GM21528 (cell line): Measurements from ENCODE around the gene CHST15.
"Not testable (repeated sequence)": the region's sequence is repeated elsewhere in the genome, so short reads cannot be mapped to it uniquely, and the experiment has no call there.

Experiments
- ATAC-seq: cut with Tn5 transposase; IDR thresholded peaks from one replicate; pipeline ENCODE4 v1.9.1; 2021; ENCODE audit warnings: mild to moderate bottlenecking, moderate library complexity; ENCODE audit not compliant: unreplicated experiment, low FRiP score

CHST15 gene

GRCh38 chr10:124101351-124101750 lies 8.0 kb upstream of the CHST15 start:
- ATAC-seq, result no peak

DNA sequence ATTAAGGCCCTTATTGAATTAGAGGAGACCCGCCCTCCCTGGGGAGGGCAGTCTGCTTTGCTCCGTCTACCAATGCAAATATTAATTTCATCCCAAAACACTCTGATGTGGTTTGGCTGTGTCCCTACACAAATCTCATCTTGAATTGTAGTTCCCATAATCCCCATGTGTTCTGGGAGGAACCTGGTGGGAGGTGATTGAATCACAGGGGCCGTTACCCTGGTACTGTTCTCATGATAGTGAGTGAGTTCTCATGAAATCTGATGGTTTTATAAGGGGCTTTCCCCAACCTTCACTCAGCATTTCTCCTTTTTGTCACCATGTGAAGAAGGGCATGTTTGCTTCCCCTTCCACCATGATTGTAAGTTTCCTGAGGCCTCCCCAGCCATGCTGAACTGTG lies 7.3 kb upstream of the CHST15 start:
- ATAC-seq, result not testable (repeated sequence)

DNA sequence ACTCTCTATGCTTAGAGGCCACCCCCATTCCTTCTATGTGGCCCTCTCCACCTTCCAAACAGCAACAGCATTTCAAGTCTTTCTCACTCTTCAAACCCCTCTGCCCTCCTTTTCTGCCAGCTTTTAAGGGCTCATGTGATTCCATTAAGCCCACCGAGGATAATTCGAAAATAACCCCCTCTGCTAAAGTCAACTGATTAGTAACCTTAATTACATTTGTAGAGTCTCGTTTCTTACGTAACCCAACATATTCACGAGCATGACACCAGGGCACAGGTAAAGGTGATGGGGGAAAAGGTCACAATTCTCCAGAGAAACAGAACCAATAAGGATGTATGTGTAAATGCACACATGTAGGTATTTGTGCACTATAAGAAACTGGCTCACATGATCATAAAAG lies 6.7 kb upstream of the CHST15 start:
- no peak for ATAC-seq

DNA sequence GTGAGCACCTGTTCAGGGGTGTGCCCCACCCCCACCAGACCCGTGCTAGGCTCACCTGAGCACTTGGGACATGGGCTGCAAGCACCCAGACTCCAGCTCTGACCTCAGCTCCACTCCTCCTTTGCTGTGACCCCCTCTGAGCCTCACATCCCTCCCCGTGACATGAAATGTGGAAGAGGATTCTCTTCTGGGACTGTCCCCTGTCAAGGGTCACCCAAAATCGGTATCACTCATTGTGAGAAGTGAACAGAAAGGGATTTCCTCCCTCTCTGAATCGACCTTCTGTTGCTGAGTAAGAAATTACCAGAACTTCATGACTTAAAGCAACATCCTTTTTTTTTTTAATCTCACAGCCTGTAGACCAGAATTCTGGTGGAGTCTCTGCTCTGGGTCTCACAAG lies 6.2 kb upstream of the CHST15 start:
- no peak for ATAC-seq

GRCh38 chr10:124098575-124098974 lies 5.2 kb upstream of the CHST15 start:
- ATAC-seq, result no peak

- ATAC-seq, result no peak
Measured at GRCh38 chr10:124097883-124098282, 4.5 kb upstream of the CHST15 start.

DNA sequence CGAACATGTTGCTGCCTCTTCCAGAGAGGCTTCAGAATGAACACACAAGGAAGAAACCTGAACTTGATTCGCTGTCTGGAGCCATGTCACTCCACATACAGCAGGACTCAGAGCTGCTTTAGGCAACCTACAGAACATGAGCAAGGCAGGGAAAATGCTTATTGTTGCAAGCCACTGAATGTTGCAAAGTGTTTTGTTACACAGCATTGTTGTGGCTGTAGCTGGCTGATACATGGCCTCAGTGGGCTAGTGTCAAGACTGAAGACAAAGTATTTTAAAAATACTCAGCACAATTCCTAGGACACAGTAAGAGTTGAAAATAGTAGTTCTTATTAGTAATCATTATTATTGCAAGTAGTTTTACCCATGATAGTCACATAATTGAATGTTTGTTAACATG lies 3.1 kb upstream of the CHST15 start:
- ATAC-seq, result no peak

DNA sequence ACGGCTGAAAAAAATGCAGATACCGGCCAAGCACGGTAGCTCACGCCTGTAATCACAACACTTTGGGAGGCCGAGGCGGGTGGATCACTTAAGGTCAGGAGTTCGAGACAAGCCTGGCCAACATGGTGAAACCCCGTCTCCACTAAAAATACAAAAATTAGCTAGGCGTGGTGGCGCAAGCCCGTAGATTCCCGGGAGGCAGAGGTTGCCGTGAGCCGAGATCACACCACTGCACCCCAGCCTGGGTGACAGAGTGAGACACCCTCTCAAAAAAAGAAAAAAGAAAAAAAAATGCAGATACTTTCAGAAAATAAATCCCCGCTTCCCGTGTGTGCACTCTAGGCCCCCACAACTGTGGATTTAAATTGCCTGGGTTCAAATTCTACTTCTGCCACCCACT lies 2.4 kb upstream of the CHST15 start:
- not testable (repeated sequence) for ATAC-seq

- no peak for ATAC-seq
Measured at GRCh38 chr10:124095096-124095495, 1.7 kb upstream of the CHST15 start.

DNA sequence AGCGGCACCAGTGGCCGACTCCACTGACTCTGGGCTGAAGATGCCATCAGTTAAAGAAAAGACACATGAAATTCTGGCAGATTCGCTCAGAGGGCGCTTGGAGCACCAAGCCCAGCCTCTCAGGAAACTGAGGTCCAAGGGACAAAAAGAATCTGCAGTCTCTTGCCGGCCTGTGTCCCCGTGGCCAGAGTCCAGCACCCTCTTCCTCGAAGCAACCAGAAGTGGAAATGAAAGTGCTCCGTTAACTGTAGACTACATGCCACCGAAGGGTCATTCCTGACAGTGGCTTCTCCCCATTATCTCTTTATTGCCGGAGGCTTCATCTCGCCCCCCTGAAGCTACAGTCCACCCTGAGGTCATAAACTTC lies 1.0 kb upstream of the CHST15 start:
- ATAC-seq, result no peak

- ATAC-seq, result not testable (repeated sequence)
Measured at GRCh38 chr10:124093774-124094418, 498 bp upstream of the CHST15 start.

DNA sequence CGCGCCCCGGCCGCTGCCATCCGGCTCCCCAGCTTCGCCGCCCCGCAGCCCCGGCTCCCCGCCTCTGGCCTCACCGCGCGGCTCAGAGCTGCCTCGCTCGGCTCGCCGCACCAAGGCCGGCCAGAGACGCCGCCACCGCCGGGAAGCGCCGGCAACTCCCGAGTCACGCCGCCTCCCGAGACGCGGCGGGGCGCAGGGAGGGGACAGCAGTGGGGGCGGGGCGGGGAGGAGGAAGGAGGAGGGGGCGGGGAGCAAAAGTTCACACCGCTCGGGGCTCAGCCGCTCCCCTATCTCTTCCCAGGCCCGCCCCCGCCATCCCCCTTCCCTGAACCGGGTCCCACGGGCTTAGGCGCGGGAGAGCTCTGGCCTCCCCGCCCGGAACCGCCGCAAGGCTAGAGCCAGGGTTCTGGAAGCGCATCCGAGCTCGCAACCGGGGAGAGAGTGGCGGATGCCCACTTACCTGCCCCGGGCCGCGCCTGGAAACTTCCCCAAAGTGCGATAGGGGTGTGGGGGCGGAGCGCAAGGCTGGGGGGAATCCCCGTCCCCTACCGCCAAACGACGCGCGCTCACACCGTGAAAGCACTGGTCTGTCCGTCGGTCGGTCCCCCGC lies 1.0 kb downstream of the CHST15 start:
- no peak for ATAC-seq

DNA sequence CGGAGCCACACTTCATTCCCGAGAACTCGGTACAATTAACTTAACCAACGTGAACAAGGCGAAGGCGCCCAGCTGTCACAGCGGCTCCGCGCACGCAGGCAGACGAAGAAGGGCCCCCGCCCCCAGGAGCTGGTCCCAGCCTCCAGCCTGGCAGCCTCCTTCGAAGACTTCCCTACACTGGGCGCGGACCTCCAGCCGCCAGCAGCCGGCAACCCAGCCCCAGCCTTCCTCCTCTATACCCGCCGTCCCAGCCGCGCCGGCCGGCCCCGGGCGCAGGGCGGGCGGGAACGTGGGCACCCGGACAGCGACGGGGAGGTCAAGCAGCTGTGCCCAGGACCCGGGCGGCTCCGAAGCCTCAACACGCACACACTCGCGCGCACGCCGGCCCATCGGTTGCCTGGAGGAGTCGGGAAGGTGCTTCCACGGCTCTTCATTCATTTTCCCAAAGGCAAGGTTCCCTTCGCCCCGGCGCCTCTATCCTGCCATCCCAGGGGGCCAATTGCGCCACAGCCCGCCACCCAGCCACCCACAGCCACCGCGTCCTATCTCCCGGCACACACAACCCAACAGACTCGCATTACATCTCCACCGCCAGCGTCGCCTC lies 1.6 kb downstream of the CHST15 start:
- no peak for ATAC-seq

DNA sequence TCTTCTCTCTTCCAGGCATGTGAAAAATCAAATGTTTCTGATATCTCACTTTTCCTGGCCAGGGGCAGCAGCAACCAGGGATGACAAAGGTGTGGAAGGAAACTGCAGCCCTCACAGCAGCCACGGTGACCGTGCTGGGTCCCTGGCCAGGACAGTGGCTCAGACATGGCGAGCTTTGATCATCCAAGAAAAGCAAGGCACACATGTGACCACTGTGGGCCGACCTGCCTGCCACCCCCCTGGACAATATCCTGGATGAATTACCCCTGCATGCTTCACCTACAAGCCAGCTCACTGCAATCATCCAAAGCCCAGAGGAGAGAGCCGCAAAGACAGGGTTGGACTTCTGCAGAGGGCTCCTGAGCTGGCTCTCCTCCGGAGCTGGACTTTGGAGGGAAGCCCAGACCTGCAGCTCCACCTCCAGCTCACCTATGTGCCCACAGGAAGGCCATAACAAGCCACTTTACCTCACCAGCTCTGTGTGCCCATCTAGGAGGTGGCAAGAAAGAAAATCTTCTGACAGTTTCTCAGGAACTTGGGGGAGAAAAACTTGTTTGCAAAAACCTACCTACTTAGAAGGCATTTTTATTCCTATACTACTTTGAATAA lies 2.7 kb downstream of the CHST15 start:
- ATAC-seq, result no peak

- no peak for ATAC-seq
Measured at GRCh38 chr10:124089859-124090258, 3.5 kb downstream of the CHST15 start.

- no peak for ATAC-seq
Measured at GRCh38 chr10:124088915-124089314, 4.5 kb downstream of the CHST15 start.

GRCh38 chr10:124087672-124088634 lies 5.4 kb downstream of the CHST15 start:
- ATAC-seq, result no peak

DNA sequence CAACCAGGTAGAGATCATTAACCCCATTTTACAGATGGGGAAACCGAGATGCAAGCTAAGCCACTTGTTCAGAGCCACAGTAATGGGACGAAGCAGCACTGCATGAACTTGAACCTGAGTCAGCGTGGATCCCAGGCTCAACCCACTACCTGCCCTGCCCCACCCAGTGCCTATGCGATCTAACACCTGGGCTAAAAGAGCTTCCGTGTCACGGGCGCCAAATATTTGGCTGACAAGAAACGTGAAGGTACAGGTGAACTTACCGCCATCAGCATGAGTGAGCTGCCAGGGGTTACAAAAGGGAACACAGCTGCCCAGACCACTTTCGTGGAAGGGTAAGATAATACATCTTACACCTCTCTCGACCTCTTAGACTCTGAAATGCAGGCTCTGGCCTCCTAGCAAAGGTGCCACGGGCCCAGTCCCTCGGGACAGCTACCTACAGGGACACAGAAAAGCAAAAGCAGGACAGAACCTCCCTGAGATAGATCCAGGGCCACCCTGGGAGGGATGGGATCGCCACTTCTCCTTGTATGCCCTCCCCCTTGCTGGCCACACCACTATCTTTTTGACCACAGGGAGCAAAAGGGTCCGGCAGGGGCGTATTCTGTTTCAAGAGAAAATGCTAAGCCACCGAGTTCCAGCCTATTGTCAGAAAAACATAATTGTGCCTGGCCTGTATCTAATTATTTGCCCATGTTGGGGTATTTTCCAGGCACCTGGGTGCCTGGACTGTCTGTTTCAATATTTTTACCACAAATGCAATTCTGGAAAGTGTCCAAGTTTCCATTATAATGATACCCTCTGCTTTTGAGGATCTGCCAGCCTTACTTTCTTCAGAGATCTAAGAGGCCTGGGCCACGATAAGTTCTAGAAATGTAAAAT lies 6.4 kb downstream of the CHST15 start:
- ATAC-seq, result no peak

DNA sequence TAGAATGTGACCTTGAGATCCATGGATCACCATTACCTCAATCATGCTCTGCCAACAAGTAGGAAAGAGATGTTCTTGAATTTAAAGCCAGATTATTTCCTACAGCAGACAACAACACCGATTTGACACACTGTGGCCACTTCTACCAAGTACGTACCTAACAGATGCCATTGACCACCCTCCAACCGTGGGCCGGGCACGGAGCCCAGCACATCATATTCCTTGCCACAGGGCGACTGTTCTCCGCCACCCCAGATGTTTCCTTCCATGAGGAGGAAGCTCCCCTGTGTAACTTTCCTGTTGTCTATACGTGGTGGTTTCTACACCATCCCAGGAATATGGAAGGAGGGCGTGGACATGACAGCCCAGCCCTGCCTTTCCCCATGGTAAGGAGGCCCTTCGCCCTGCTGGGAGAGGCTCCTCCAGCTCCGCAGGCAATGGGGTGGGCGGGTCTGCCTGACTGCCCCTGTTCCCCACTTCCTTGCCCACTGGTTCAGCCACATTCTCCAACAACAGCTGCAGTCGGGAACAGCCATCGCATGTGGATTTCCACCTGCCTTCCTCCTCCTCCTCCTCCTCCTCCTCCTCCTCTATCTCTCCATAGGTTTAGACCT lies 7.2 kb downstream of the CHST15 start:
- no peak for ATAC-seq
